Suprapubic skin (tissue), 4 donors: Measurements from ENCODE around the gene BRIP1. TPM values are rescaled to one million over a fixed set of nuclear protein-coding genes. Genes with fewer than 3 reads are reported as not detected.
"Not testable (repeated sequence)": the region's sequence is repeated elsewhere in the genome, so short reads cannot be mapped to it uniquely, and the experiment has no call there.

ENCODE experiments used
- DNase-seq, 2 donors: peaks; one replicate each; pipeline ENCODE4 v3.0.0-alpha.2; 2019; ENCODE audit warnings: low spot score in 2 of 2
- H3K27ac ChIP-seq: fragments of 200-600 bp; sonication (generic); one replicate; pipeline ENCODE4 v1.5.1; 2019
- H3K27me3 ChIP-seq: fragments of 200-600 bp; sonication (generic); one replicate; pipeline ENCODE4 v1.5.1; 2019
- H3K36me3 ChIP-seq: fragments of 200-600 bp; sonication (generic); one replicate; pipeline ENCODE4 v1.5.1; 2019
- H3K4me1 ChIP-seq: fragments of 200-600 bp; sonication (generic); one replicate; pipeline ENCODE4 v1.5.1; 2019
- H3K4me3 ChIP-seq: fragments of 200-600 bp; sonication (generic); one replicate; pipeline ENCODE4 v1.5.1; 2019; ENCODE audit warnings: mild to moderate bottlenecking
- H3K9me3 ChIP-seq: fragments of 200-600 bp; sonication (generic); one replicate; pipeline ENCODE4 v1.5.1; 2019
- EP300 ChIP-seq: sonication (generic); formaldehyde crosslinking; IDR thresholded peaks from one replicate; pipeline ENCODE4 v1.6.1; 2017; ENCODE audit warnings: antibody characterized with exemption
- POLR2A ChIP-seq, 2 donors: fragments of 450-650 bp; IDR thresholded peaks; one replicate each; pipeline ENCODE4 v1.6.1; 2017; ENCODE audit warnings: antibody characterized with exemption in 2 of 2, mild to moderate bottlenecking in 2 of 2, moderate library complexity in 2 of 2
- POLR2AphosphoS5 ChIP-seq, 3 donors: sonication (generic); formaldehyde crosslinking; IDR thresholded peaks; one replicate each; pipeline ENCODE4 v1.6.1; 2017; ENCODE audit warnings: antibody characterized with exemption in 3 of 3
- WGBS: methylation state at CpG from one replicate; pipeline ENCODE4 v1.1.5; 2018; 5-methylcytosine and 5-hydroxymethylcytosine counted together
- total RNA-seq, 4 donors: library from RNA; depleted of rRNA; stranded (reverse); fragments of >200 nt; gene quantifications; one replicate each; pipeline ENCODE4 v1.1.0, GENCODE V29; 2016
- TF ChIP-seq, protein P1 (sequence below), 2 donors: fragments of 200-600 bp in 1 of 2; fragments of 450-650 bp in 1 of 2; sonication (generic) in 1 of 2; IDR thresholded peaks; one replicate each; pipeline ENCODE4 v1.5.1; 2016 to 2019; ENCODE audit warnings: antibody characterized with exemption in 2 of 2, mild to moderate bottlenecking in 1 of 2, moderate library complexity in 1 of 2

The BRIP1 gene
- total RNA-seq, 4 donors from 2014 or later = 0.60 to 5.1 (median 1.8) TPM

DNA sequence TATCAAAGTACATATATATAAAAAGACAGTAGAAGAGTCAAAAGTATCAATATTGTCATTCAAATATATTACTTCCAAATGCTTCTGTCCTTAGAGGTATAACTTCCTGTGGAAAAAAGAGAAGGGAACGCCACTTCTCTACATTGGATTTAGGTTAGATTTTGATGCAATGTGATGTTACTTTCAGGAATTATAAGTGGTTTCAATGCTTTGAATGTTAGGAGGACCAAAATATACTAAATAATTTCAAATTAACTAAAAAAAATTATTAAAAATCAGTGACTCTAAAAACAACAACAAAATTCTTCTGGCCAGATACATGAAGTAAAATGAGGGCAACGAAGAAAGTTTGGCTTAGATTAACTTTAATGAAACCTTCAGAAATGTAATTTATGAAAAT is 88.0 kb downstream of the BRIP1 start:
- Histone ChIP-seq H3K4me1 (no peaks in the 10 kb centered on the region), H3K4me3 (no peak overlapping the region), H3K27ac (no peak overlapping the region), H3K27me3 (no peaks in the 10 kb centered on the region), H3K9me3 (peaks cover 13% of the 10 kb centered on the region), H3K36me3 (no peaks in the 10 kb centered on the region)
- WGBS = 77% methylated on average over 2 of the region's 2 CpGs
- DNase-seq = no peak
- TF ChIP-seq, protein P1, sequence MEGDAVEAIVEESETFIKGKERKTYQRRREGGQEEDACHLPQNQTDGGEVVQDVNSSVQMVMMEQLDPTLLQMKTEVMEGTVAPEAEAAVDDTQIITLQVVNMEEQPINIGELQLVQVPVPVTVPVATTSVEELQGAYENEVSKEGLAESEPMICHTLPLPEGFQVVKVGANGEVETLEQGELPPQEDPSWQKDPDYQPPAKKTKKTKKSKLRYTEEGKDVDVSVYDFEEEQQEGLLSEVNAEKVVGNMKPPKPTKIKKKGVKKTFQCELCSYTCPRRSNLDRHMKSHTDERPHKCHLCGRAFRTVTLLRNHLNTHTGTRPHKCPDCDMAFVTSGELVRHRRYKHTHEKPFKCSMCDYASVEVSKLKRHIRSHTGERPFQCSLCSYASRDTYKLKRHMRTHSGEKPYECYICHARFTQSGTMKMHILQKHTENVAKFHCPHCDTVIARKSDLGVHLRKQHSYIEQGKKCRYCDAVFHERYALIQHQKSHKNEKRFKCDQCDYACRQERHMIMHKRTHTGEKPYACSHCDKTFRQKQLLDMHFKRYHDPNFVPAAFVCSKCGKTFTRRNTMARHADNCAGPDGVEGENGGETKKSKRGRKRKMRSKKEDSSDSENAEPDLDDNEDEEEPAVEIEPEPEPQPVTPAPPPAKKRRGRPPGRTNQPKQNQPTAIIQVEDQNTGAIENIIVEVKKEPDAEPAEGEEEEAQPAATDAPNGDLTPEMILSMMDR (IDR thresholded peaks at IDR 0.05) = no peak
- no peak for TF ChIP-seq POLR2AphosphoS5 (IDR thresholded peaks at IDR 0.05)

DNA sequence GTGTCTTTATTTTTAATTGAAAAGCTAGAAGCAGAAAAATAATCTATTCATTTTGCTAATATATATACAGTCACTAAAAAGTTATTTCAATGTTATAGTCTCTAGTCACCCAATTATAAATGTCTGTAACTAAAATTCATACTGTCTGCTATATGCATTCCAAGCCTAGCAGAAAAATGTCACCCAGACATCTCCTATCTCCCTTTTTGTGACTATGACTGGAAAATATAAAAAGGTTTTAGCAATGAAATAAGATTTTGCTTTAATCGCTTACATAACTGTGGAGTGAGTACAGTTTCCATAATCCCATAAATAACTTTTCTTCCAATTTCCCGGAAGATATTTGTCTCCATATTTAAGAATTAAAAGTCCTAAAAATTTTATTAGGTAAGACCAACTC is 88.6 kb downstream of the BRIP1 start:
- no peak overlapping the region for H3K27ac ChIP-seq
- no peaks in the 10 kb centered on the region for H3K27me3 ChIP-seq
- peaks cover 13% of the 10 kb centered on the region for H3K9me3 ChIP-seq
- DNase-seq = no peak
- H3K36me3 ChIP-seq = no peaks in the 10 kb centered on the region
- no peaks in the 10 kb centered on the region for H3K4me1 ChIP-seq
- WGBS = 92% methylated on average over 2 of the region's 2 CpGs
- H3K4me3 ChIP-seq = no peak overlapping the region
- TF ChIP-seq EP300 = no peak
- no peak for TF ChIP-seq POLR2AphosphoS5 (IDR thresholded peaks at IDR 0.05)
- no peak for TF ChIP-seq POLR2A (IDR thresholded peaks at IDR 0.05)
- TF ChIP-seq, protein P1 (IDR thresholded peaks at IDR 0.05) = no peak

DNA sequence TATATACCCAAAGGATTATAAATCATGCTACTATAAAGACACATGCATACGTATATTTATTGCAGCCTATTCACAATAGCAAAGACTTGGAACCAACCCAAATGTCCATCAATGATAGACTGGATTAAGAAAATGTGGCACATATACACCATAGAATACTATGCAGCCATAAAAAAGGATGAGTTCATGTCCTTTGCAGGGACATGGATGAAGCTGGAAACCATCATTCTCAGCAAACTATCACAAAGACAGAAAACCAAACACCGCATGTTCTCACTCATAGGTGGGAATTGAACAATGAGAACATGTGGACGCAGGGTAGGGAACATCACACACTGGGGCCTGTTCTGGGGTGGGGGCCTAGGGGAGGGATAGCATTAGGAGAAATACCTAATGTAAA is 89.2 kb downstream of the BRIP1 start:
- not testable (repeated sequence) for H3K4me3 ChIP-seq, DNase-seq, H3K36me3 ChIP-seq, H3K4me1 ChIP-seq, H3K27me3 ChIP-seq, H3K27ac ChIP-seq
- WGBS = 96% methylated on average over 3 of the region's 3 CpGs
- peaks cover 13% of the 10 kb centered on the region for H3K9me3 ChIP-seq

DNA sequence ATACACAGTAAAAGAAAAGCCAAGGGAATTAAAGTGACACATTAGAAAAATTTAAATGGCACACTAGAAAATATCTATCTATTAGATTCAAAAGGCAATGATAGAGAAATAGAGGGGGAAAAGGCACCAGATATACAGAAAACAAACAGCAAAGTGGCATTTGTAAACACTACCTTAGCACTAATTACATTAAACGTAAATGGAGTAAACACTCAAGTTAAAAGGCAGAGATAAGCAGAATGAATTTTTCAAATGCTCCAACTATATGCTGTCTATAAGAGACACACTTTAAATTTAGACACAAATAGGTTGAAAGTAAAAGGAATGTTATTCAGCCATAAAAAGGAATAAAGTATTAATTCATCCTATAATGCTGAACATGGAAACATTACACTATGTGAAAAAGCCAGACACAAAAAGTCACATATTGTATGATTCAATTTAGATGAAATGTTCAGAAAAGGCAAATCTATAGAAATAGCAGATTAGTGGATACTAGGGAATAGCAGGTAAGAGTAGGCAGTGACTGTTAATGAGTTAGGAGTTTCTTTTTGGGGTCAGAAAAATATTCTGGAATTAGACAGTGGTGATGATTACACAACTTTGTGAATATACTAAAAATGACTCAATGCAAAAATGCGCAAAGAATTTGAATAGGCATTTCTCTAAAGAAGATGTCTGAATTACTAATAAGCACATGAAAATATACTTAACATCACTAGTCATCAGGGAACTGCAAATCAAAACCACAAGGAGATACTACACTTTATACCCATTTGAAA is 92.4 kb downstream of the BRIP1 start:
- no peak overlapping the region for H3K27ac ChIP-seq
- H3K27me3 ChIP-seq = no peaks in the 10 kb centered on the region
- no peak for DNase-seq
- H3K4me1 ChIP-seq = no peaks in the 10 kb centered on the region
- H3K9me3 ChIP-seq = peaks cover 13% of the 10 kb centered on the region
- 98% methylated on average over 2 of the region's 2 CpGs for WGBS
- TF ChIP-seq POLR2A (IDR thresholded peaks at IDR 0.05) (no peak), EP300 (no peak), POLR2AphosphoS5 (IDR thresholded peaks at IDR 0.05) (no peak)
- TF ChIP-seq, protein P1 (IDR thresholded peaks at IDR 0.05) = no peak
- no peaks in the 10 kb centered on the region for H3K36me3 ChIP-seq
- H3K4me3 ChIP-seq = no peak overlapping the region

DNA sequence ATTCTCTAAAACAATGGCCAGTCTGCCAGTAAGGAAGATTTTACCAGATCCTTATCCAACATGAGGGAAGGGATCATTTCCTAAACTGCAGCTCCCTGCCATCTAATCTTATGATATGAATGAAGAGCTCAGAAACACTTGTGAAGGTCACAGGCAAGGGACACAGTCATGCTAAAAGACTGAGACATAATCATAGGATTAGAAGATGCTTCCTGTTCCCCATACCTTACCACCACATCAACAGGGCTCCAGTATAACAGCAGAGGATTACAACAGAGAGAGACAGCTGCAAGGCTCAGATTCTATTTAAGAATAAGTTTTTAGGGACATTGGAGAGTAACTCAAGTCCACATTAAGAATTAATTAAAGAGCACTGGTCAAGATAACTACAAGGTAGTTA is 93.3 kb downstream of the BRIP1 start:
- no peak overlapping the region for H3K4me3 ChIP-seq
- no peaks in the 10 kb centered on the region for H3K27me3 ChIP-seq
- H3K4me1 ChIP-seq = no peaks in the 10 kb centered on the region
- no peak for DNase-seq
- no peak overlapping the region for H3K27ac ChIP-seq
- TF ChIP-seq POLR2AphosphoS5 (IDR thresholded peaks at IDR 0.05) (no peak), EP300 (no peak), POLR2A (IDR thresholded peaks at IDR 0.05) (no peak)
- TF ChIP-seq, protein P1 (IDR thresholded peaks at IDR 0.05) = no peak
- no peaks in the 10 kb centered on the region for H3K36me3 ChIP-seq
- peaks cover 13% of the 10 kb centered on the region for H3K9me3 ChIP-seq

DNA sequence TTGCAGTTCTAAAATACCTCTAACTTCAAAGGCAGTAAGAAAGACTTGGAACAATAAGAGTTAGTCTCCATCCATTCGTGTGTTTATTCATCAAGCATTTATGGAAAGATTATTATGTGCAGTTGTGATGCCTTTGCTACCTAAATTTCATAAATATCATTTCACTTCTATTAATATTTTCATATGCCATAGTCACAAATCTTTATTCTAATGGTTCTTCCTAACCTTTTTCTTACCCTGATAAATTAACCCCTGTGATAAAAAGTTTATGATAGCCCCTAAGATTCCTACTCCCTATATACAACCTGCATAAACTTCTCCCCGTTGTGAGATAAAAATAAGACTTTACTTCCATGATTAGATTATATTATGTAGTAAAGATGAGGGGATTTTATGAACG is 94.9 kb downstream of the BRIP1 start:
- no peak for DNase-seq
- peaks cover 13% of the 10 kb centered on the region for H3K9me3 ChIP-seq
- H3K4me3 ChIP-seq = no peak overlapping the region
- no peak overlapping the region for H3K27ac ChIP-seq
- H3K36me3 ChIP-seq = no peaks in the 10 kb centered on the region
- no peak for TF ChIP-seq POLR2AphosphoS5 (IDR thresholded peaks at IDR 0.05)
- TF ChIP-seq, protein P1 (IDR thresholded peaks at IDR 0.05) = no peak
- TF ChIP-seq POLR2A (IDR thresholded peaks at IDR 0.05) = no peak
- no peaks in the 10 kb centered on the region for H3K4me1 ChIP-seq
- WGBS = 95% methylated on average over 3 of the region's 3 CpGs
- H3K27me3 ChIP-seq = no peaks in the 10 kb centered on the region
